GM23338 (cell line): ENCODE measurements around the gene AGAP2. TPM values are rescaled to one million over a fixed set of nuclear protein-coding genes. Genes with fewer than 3 reads are reported as not detected.

Source experiments
- ATAC-seq: fragments of 200-7000 bp; cut with Tn5 transposase; 3 replicates; pipeline ENCODE4 v1.9.1; 2020
- DNase-seq: peaks from one replicate; pipeline ENCODE4 v3.0.0-alpha.2; 2015; ENCODE audit warnings: low spot score
- H2AFZ ChIP-seq: fragments of 200-600 bp; sonication (generic); 2 replicates; pipeline ENCODE4 v1.8.0; 2016; ENCODE audit warnings: antibody characterized with exemption, mild to moderate bottlenecking, moderate library complexity
- H3F3A ChIP-seq: fragments of 200-600 bp; sonication (generic); replicated peaks from 2 replicates; pipeline ENCODE4 v1.8.0; 2017; ENCODE audit warnings: antibody characterized with exemption, mixed run types, low read depth
- H3K27ac ChIP-seq: fragments of 200-600 bp; sonication (generic); 2 replicates; pipeline ENCODE4 v1.6.1; 2016; ENCODE audit warnings: low read depth
- H3K27me3 ChIP-seq: fragments of 200-600 bp; sonication (generic); 2 replicates; pipeline ENCODE4 v1.8.0; 2016; ENCODE audit warnings: mild to moderate bottlenecking, mixed run types, moderate library complexity; ENCODE audit not compliant: insufficient read depth
- H3K36me3 ChIP-seq: fragments of 200-600 bp; sonication (generic); 2 replicates; pipeline ENCODE4 v1.8.0; 2016; ENCODE audit warnings: mild to moderate bottlenecking; ENCODE audit not compliant: insufficient read depth
- H3K4me1 ChIP-seq: fragments of 200-600 bp; sonication (generic); 2 replicates; pipeline ENCODE4 v1.8.0; 2016; ENCODE audit warnings: mild to moderate bottlenecking, moderate library complexity; ENCODE audit not compliant: insufficient read depth
- H3K4me2 ChIP-seq: fragments of 200-600 bp; sonication (generic); 2 replicates; pipeline ENCODE4 v1.7.1; 2017; ENCODE audit warnings: mixed run types
- H3K4me3 ChIP-seq: fragments of 200-600 bp; sonication (generic); 2 replicates; pipeline ENCODE4 v1.6.1; 2016; ENCODE audit warnings: mixed run types
- H3K79me2 ChIP-seq: fragments of 200-600 bp; sonication (generic); replicated peaks from 2 replicates; pipeline ENCODE4 v1.8.0; 2017; ENCODE audit warnings: mild to moderate bottlenecking; ENCODE audit not compliant: insufficient read depth
- H3K9me2 ChIP-seq: fragments of 200-600 bp; sonication (generic); 2 replicates; pipeline ENCODE4 v1.8.0; 2017; ENCODE audit not compliant: insufficient read depth
- H4K20me1 ChIP-seq: fragments of 200-600 bp; sonication (generic); replicated peaks from 2 replicates; pipeline ENCODE4 v1.8.0; 2017; ENCODE audit warnings: mild to moderate bottlenecking; ENCODE audit not compliant: insufficient read depth
- H3K27ac Mint-ChIP-seq: 2 replicates; pipeline ENCODE4 v1.8.0; 2020; ENCODE audit warnings: inconsistent platforms, mild to moderate bottlenecking, moderate library complexity, mixed read lengths
- H3K27me3 Mint-ChIP-seq: 3 replicates; pipeline ENCODE4 v1.8.0; 2022; ENCODE audit warnings: low read depth, mild to moderate bottlenecking, moderate library complexity, mixed read lengths, inconsistent platforms; ENCODE audit not compliant: insufficient read depth, poor library complexity
- H3K36me3 Mint-ChIP-seq: 3 replicates; pipeline ENCODE4 v1.8.0; 2021; ENCODE audit warnings: low read depth, mild to moderate bottlenecking, inconsistent platforms, moderate library complexity, mixed read lengths
- H3K4me1 Mint-ChIP-seq: 3 replicates; pipeline ENCODE4 v1.8.0; 2020; ENCODE audit warnings: mild to moderate bottlenecking, inconsistent platforms, mixed read lengths
- H3K4me3 Mint-ChIP-seq: 3 replicates; pipeline ENCODE4 v1.8.0; 2021; ENCODE audit warnings: moderate library complexity, mild to moderate bottlenecking, inconsistent platforms, mixed read lengths
- H3K9me3 Mint-ChIP-seq: 3 replicates; pipeline ENCODE4 v1.8.0; 2020; ENCODE audit warnings: moderate library complexity, mild to moderate bottlenecking, inconsistent platforms, mixed read lengths
- CREB1 ChIP-seq: fragments of 250-450 bp; sonication (Bioruptor Pico); IDR thresholded peaks from 2 replicates; pipeline ENCODE4 v1.5.0; 2020; ENCODE audit warnings: low read depth, mild to moderate bottlenecking, moderate library complexity
- CTCF ChIP-seq, 2 experiments: fragments of 200-600 bp in 1 of 2; sonication (generic) in 1 of 2; conservative IDR thresholded peaks; 2 replicates each; pipeline versions ENCODE4 v1.5.1 to v1.6.1; 2016 to 2017; ENCODE audit warnings: antibody characterized with exemption in 2 of 2, low read depth in 2 of 2, mild to moderate bottlenecking in 2 of 2, moderate library complexity in 1 of 2
- ETS1 ChIP-seq: IDR thresholded peaks from 2 replicates; pipeline ENCODE4 v1.6.1; 2016; ENCODE audit warnings: antibody characterized with exemption
- EZH2 ChIP-seq: fragments of 200-600 bp; sonication (generic); IDR thresholded peaks from one replicate; pipeline ENCODE4 v1.8.0; 2017; ENCODE audit warnings: antibody characterized with exemption, mild to moderate bottlenecking, low read depth; ENCODE audit not compliant: unreplicated experiment
- EZH2phosphoT487 ChIP-seq: fragments of 200-600 bp; sonication (generic); IDR thresholded peaks from one replicate; pipeline ENCODE4 v1.8.1; 2018; ENCODE audit warnings: antibody characterized with exemption; ENCODE audit not compliant: unreplicated experiment
- JUNB ChIP-seq: IDR thresholded peaks from one replicate; pipeline ENCODE4 v1.6.1; 2016; ENCODE audit warnings: antibody characterized with exemption; ENCODE audit not compliant: unreplicated experiment
- NANOG ChIP-seq: IDR thresholded peaks from 2 replicates; pipeline ENCODE4 v1.6.1; 2016; ENCODE audit warnings: antibody characterized with exemption, borderline replicate concordance
- POLR2AphosphoS5 ChIP-seq: IDR thresholded peaks from 2 replicates; pipeline ENCODE4 v1.6.1; 2016; ENCODE audit warnings: antibody characterized with exemption, low read depth
- REST ChIP-seq: IDR thresholded peaks from one replicate; pipeline ENCODE4 v1.6.1; 2018; ENCODE audit warnings: antibody characterized with exemption; ENCODE audit not compliant: unreplicated experiment
- STAT1 ChIP-seq: IDR thresholded peaks from one replicate; pipeline ENCODE4 v1.6.1; 2016; ENCODE audit warnings: antibody characterized with exemption; ENCODE audit not compliant: unreplicated experiment
- ZNF114 ChIP-seq: fragments of 250-450 bp; sonication (Bioruptor Pico); IDR thresholded peaks from 2 replicates; pipeline ENCODE4 v1.5.0; 2020; ENCODE audit warnings: mild to moderate bottlenecking, moderate library complexity
- ZNF331 ChIP-seq: fragments of 250-450 bp; sonication (Bioruptor Pico); IDR thresholded peaks from 2 replicates; pipeline ENCODE4 v1.5.0; 2020; ENCODE audit warnings: low read depth, mild to moderate bottlenecking, moderate library complexity
- ZNF462 ChIP-seq: fragments of 250-450 bp; sonication (Bioruptor Pico); IDR thresholded peaks from 2 replicates; pipeline ENCODE4 v1.5.0; 2020; ENCODE audit warnings: mild to moderate bottlenecking, moderate library complexity
- polyA plus RNA-seq: library from polyadenylated mRNA; unstranded; fragments of >200 nt; fragmentation: Nextera tagmentation; extraction: Ambion mirVana; gene quantifications from 2 replicates; pipeline ENCODE4 v1.2.1, GENCODE V29; 2016
- total RNA-seq: library from RNA; depleted of rRNA; stranded (reverse); fragments of >200 nt; shearing (Covaris generic); gene quantifications from 2 replicates; pipeline ENCODE4 v1.2.3, GENCODE V29; 2014

The AGAP2 gene
- total and polyA plus RNA-seq, 2 experiments from 2014 or later: 0.36 to 1.3 TPM

GRCh38 chr12:57724936-57725740 is 13.4 kb downstream of the AGAP2 start:
- Mint-ChIP-seq H3K36me3 (no peaks in the 10 kb centered on the region; the same call in 2 of the 3 replicates), H3K4me1 (peaks cover 15% of the 10 kb centered on the region), H3K9me3 (no peaks in the 10 kb centered on the region), H3K4me3 (peak overlapping the region; percentile 2; the same call in 2 of the 3 replicates), H3K27ac (no peak overlapping the region), H3K27me3 (peaks cover 68% of the 10 kb centered on the region)
- TF ChIP-seq ZNF462 (no peak), CREB1 (CRISPR knock-in tag) (no peak), CTCF (conservative IDR thresholded peaks at IDR 0.05; ENCODE audit: low read depth in 2 of 2) (no peak), EZH2phosphoT487 (no peak), ZNF331 (CRISPR knock-in tag) (no peak), JUNB (no peak), NANOG (no peak), EZH2 (no peak), STAT1 (no peak), POLR2AphosphoS5 (no peak), ZNF114 (CRISPR knock-in tag) (no peak), REST (no peak), ETS1 (no peak)
- Histone ChIP-seq H3K36me3 (no peaks in the 10 kb centered on the region), H3K9me2 (no peaks in the 10 kb centered on the region), H3F3A (no peaks in the 10 kb centered on the region), H3K27ac (no peak overlapping the region), H2AFZ (no peak overlapping the region; the same call in 1 of the 2 replicates), H3K4me1 (no peaks in the 10 kb centered on the region), H3K79me2 (no peaks in the 10 kb centered on the region), H3K4me2 (peak overlapping the region; percentile 48; the same call in 1 of the 2 replicates), H4K20me1 (no peaks in the 10 kb centered on the region; the same call in 1 of the 2 replicates), H3K4me3 (0 out of 2 replicates have a peak overlapping the region, but pooled peaks have one; percentile 30), H3K27me3 (peaks cover 72% of the 10 kb centered on the region)
- DNase-seq (peak; percentile 30), ATAC-seq (peak; percentile 5; the same call in 1 of the 3 replicates)
